Measurements from ENCODE around the gene ARRB1. TPM values are rescaled to one million over a fixed set of nuclear protein-coding genes. Genes with fewer than 3 reads are reported as not detected.
A peak's percentile ranks its signal among the peaks of the same experiment; 100 is the strongest.

Gene ARRB1
- total RNA-seq, 1 experiment from 2014 or later: 116 TPM

DNA sequence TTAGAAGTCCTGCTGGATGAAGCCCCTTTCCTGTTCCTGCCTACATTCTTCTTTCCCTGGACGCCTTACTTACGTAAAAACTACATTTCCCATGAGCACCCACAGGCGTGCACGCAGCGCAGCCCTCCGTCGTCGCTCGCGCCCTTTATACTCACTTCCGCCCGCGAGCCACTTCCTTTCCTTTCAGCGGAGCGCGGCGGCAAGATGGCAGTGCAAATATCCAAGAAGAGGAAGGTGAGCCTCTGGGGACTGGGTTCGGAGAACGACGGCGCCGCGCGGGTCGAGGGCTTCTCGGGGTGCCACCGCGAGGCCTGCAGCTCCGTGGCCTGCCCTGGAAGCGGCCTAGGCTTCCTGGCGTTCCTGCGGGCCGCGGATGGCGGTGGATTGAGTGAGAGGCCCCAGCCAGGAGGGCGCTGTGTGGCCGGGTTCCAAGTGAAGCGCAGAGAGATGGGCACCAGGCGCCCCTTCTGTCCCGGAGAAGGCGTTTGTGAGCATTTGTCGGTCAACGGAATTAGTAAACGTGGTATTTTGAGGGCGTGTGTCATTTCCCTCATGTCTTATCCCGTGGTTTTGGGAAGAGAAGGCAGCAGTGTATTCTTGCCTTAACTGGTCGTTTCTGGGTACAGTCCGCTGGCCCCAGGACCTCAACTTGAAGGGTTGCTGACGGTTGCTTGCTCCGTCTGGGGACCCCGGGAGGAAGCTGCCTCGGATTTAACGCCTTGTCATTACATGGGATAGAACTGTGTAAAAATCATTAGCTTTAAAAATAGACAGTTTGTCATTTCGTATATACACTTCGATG lies 48.1 kb upstream of the ARRB1 start, which contains the start of gene RPS3:
RPS3 (plus strand) TSS at position 175 of the 802 bp plus-strand sequence; CDS start at position 205, 30 bp downstream.
- H3K36me3 Mint-ChIP-seq (ENCODE audit: insufficient read depth, unreplicated experiment): peaks cover 58% of the 10 kb centered on the region

DNA sequence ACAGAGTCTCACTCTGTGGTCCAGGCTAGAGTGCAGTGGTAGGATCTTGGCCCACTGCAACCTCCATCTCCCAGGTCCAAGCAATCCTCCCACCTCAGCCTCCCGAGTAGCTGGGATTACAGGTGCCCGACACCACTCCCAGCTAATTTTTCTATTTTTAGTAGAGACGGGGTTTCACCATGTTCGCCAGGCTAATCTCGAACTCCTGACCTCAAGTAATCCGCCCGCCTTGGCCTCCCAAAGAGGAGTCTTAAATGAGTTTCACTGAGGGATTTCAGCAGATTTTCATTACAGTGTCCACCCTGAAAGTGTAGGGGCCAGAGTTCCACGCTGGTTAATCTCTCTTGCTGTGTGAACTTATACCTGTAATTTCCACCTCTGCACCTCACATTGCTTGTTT lies 47.4 kb upstream of the ARRB1 start:
- intact Hi-C loops (cut with micrococcal nuclease; ENCODE audit: unreplicated experiment): loop anchor here (1.0 kb wide), 1 partner anchor 11 kb away; no protein-coding TSS in a partner anchor
- POLR2A ChIA-PET: interaction anchor here (1.0 kb wide), 1 partner anchor 24 kb away, joined by 4 read pairs; no protein-coding TSS in a partner anchor

More for the DNA sequence above, 48.1 kb upstream of the ARRB1 start, which contains the start of gene RPS3:
- POLR2A ChIA-PET: interaction anchor here (0.5 to 1.3 kb wide), 7 partner anchors 12 to 260 kb away, joined by 3 to 6 read pairs (median 5); no protein-coding TSS in a partner anchor
- Histone ChIP-seq H3K9me3 (no peaks in the 10 kb centered on the region), H3K36me3 (ENCODE audit: control insufficient read depth, insufficient read depth, low read length) (peaks cover 22% of the 10 kb centered on the region), H3K4me3 (ENCODE audit: low read depth, low read length) (peak within 1 kb of the TSS; percentile 80), H3K4me1 (peaks cover 35% of the 10 kb centered on the region), H3K27me3 (replicated peaks; ENCODE audit: control insufficient read depth, insufficient read depth, low read length) (no peaks in the 10 kb centered on the region)
- no peaks in the 10 kb centered on the region for H3K27me3 Mint-ChIP-seq (ENCODE audit: insufficient read depth, unreplicated experiment)
- DNase-seq: peak; percentile 95 to 97
- TF ChIP-seq, protein P1, sequence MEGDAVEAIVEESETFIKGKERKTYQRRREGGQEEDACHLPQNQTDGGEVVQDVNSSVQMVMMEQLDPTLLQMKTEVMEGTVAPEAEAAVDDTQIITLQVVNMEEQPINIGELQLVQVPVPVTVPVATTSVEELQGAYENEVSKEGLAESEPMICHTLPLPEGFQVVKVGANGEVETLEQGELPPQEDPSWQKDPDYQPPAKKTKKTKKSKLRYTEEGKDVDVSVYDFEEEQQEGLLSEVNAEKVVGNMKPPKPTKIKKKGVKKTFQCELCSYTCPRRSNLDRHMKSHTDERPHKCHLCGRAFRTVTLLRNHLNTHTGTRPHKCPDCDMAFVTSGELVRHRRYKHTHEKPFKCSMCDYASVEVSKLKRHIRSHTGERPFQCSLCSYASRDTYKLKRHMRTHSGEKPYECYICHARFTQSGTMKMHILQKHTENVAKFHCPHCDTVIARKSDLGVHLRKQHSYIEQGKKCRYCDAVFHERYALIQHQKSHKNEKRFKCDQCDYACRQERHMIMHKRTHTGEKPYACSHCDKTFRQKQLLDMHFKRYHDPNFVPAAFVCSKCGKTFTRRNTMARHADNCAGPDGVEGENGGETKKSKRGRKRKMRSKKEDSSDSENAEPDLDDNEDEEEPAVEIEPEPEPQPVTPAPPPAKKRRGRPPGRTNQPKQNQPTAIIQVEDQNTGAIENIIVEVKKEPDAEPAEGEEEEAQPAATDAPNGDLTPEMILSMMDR (IDR thresholded peaks at IDR 0.05; ENCODE audit: insufficient read depth in 1 of 2, low read depth in 1 of 2, low read length in 1 of 2, severe bottlenecking in 1 of 2, unreplicated experiment in 1 of 2): peak in 1 of 2 experiments; percentile 60
- CTCF ChIA-PET: interaction anchor here (0.6 to 1.3 kb wide), 3 partner anchors 12 to 77 kb away, joined by 3 to 6 read pairs (median 3); no protein-coding TSS in a partner anchor
- H3K27ac Mint-ChIP-seq (ENCODE audit: unreplicated experiment): peak within 1 kb of the TSS; percentile 100
- no peaks in the 10 kb centered on the region for H3K9me3 Mint-ChIP-seq (ENCODE audit: unreplicated experiment)
- intact Hi-C loops (cut with micrococcal nuclease; ENCODE audit: unreplicated experiment): loop anchor here (1.0 kb wide), 1 partner anchor 11 kb away; no protein-coding TSS in a partner anchor
- TSS peak; percentile 57 for BruUV-seq (replicated peaks)
- H3K4me1 Mint-ChIP-seq (ENCODE audit: low read depth, unreplicated experiment): peaks cover 40% of the 10 kb centered on the region
- peak within 1 kb of the TSS; percentile 99 for H3K4me3 Mint-ChIP-seq (ENCODE audit: unreplicated experiment)

More for the DNA sequence above, 47.4 kb upstream of the ARRB1 start:
- Histone ChIP-seq H3K36me3 (ENCODE audit: control insufficient read depth, insufficient read depth, low read length) (peaks cover 17% of the 10 kb centered on the region), H3K9me3 (no peaks in the 10 kb centered on the region), H3K4me1 (peaks cover 35% of the 10 kb centered on the region), H3K4me3 (ENCODE audit: low read depth, low read length) (no peak overlapping the region), H3K27me3 (replicated peaks; ENCODE audit: control insufficient read depth, insufficient read depth, low read length) (no peaks in the 10 kb centered on the region)
- Mint-ChIP-seq H3K9me3 (ENCODE audit: unreplicated experiment) (no peaks in the 10 kb centered on the region), H3K4me3 (ENCODE audit: unreplicated experiment) (peak overlapping the region; percentile 99), H3K36me3 (ENCODE audit: insufficient read depth, unreplicated experiment) (peaks cover 51% of the 10 kb centered on the region), H3K4me1 (ENCODE audit: low read depth, unreplicated experiment) (peaks cover 33% of the 10 kb centered on the region), H3K27me3 (ENCODE audit: insufficient read depth, unreplicated experiment) (no peaks in the 10 kb centered on the region), H3K27ac (ENCODE audit: unreplicated experiment) (peak overlapping the region; percentile 100)
- CTCF ChIA-PET: no interaction called here
- BruUV-seq (replicated peaks): no TSS peak
- TF ChIP-seq, protein P1 (IDR thresholded peaks at IDR 0.05; ENCODE audit: insufficient read depth in 1 of 2, low read depth in 1 of 2, low read length in 1 of 2, severe bottlenecking in 1 of 2, unreplicated experiment in 1 of 2): no peak
- no peak for DNase-seq

All from Caco-2 (cell line).